Smooth muscle cell (in vitro differentiated cells): ENCODE measurements around the gene MAPK11. TPM values are rescaled to one million over a fixed set of nuclear protein-coding genes. Genes with fewer than 3 reads are reported as not detected.

Experiments
- DNase-seq: peaks from one replicate; lab custom pipeline; 2025; ENCODE audit not compliant: unreplicated experiment; lab: John Stamatoyannopoulos, UW
- H2AFZ ChIP-seq: fragments of 200-600 bp; sonication (generic); 2 replicates; pipeline ENCODE4 v1.6.0; 2016; ENCODE audit warnings: antibody characterized with exemption, low read depth, mild to moderate bottlenecking
- H3F3A ChIP-seq: fragments of 200-600 bp; sonication (generic); 2 replicates; pipeline ENCODE4 v1.6.0; 2017; ENCODE audit warnings: antibody characterized with exemption, low read depth
- H3K27ac ChIP-seq: fragments of 200-600 bp; sonication (generic); 2 replicates; pipeline ENCODE4 v1.5.1; 2016; ENCODE audit warnings: low read depth, mild to moderate bottlenecking
- H3K27me3 ChIP-seq: fragments of 200-600 bp; sonication (generic); 2 replicates; pipeline ENCODE4 v1.6.1; 2016; ENCODE audit warnings: low read depth, mild to moderate bottlenecking
- H3K36me3 ChIP-seq: fragments of 200-600 bp; sonication (generic); 2 replicates; pipeline ENCODE4 v1.5.1; 2016; ENCODE audit warnings: low read depth
- H3K4me1 ChIP-seq: fragments of 200-600 bp; sonication (generic); 2 replicates; pipeline ENCODE4 v1.5.1; 2016; ENCODE audit warnings: low read depth
- H3K4me2 ChIP-seq: fragments of 200-600 bp; sonication (generic); 2 replicates; pipeline ENCODE4 v1.6.0; 2016; ENCODE audit warnings: mild to moderate bottlenecking
- H3K4me3 ChIP-seq: fragments of 200-600 bp; sonication (generic); 2 replicates; pipeline ENCODE4 v1.5.1; 2016; ENCODE audit warnings: mild to moderate bottlenecking
- H3K79me2 ChIP-seq: fragments of 200-600 bp; sonication (generic); 2 replicates; pipeline ENCODE4 v1.6.0; 2016; ENCODE audit warnings: low read depth, mild to moderate bottlenecking
- H3K9ac ChIP-seq: fragments of 200-600 bp; sonication (generic); 2 replicates; pipeline ENCODE4 v1.6.0; 2016; ENCODE audit warnings: low read depth
- H3K9me3 ChIP-seq: fragments of 200-600 bp; sonication (generic); replicated peaks from 2 replicates; pipeline ENCODE4 v1.5.1; 2016; ENCODE audit warnings: low read depth
- H4K20me1 ChIP-seq: fragments of 200-600 bp; sonication (generic); 2 replicates; pipeline ENCODE4 v1.6.0; 2016; ENCODE audit warnings: low read depth
- WGBS: methylation state at CpG from one replicate; pipeline ENCODE4 v1.1.7; 2016; ENCODE audit warnings: low lambda C conversion rate; 5-methylcytosine and 5-hydroxymethylcytosine counted together
- polyA plus RNA-seq: library from polyadenylated mRNA; unstranded; fragments of >200 nt; fragmentation: Nextera tagmentation; extraction: Ambion mirVana; gene quantifications from 2 replicates; pipeline ENCODE4 v1.2.1, GENCODE V29; 2016
- total RNA-seq: library from RNA; depleted of rRNA; stranded (reverse); fragments of >200 nt; gene quantifications from 2 replicates; pipeline ENCODE4 v1.2.3, GENCODE V29; 2014
- TF ChIP-seq, protein P1 (sequence below): fragments of 200-600 bp; sonication (generic); IDR thresholded peaks from 2 replicates; pipeline ENCODE4 v1.5.1; 2017; ENCODE audit warnings: borderline replicate concordance, mild to moderate bottlenecking, antibody characterized with exemption; ENCODE audit not compliant: insufficient read depth, poor library complexity, severe bottlenecking

The MAPK11 gene
- total RNA-seq (2.8 and 4.2 TPM in 2 replicates), polyA plus RNA-seq (0.65 and 1.4 TPM in 2 replicates)

DNA sequence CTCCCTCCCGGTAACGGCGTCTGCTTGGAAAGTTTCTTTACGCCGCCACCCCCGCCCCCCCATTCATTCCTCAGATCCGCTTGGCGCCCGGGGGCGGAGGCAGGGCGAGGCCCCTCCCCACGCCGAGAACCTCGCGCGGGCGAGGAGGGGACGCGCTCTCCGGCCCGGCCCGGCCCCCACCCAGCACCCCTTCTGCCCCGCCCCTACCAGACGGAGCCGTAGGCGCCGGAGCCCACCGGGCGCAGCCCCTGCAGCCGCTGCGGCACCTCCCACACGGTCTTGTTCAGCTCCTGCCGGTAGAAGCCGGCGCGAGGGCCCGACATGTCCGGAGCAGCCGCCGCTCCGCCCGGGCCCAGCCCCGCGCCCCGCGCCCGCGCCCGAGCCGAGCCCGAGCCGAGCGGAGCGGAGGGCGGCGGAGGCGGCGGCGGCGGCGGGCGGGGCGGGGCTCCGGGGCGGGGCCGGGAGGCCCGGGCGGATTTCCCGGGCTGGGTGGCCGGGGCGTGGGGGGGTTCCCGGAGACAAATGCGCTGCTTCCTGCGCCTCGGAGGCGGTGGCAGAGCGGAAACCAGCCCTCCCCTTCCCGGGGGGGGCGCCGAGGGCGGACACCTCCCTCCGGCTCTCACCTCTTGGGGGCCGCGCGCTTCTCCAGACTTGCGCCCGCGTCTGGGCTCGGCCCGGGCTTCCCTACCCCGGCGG is at the start of gene MAPK11:
MAPK11 (minus strand) TSS at position 411 of the 696 bp plus-strand sequence; CDS start at position 323, 88 bp downstream.
- Histone ChIP-seq H3K4me1 (peaks cover 23% of the 10 kb centered on the region), H3K9me3 (no peaks in the 10 kb centered on the region), H3K27me3 (peaks cover 26% of the 10 kb centered on the region), H4K20me1 (peaks cover 46% of the 10 kb centered on the region), H3K79me2 (no peaks in the 10 kb centered on the region), H3K4me3 (peak within 1 kb of the TSS; percentile 60), H3K36me3 (no peaks in the 10 kb centered on the region), H3K9ac (no peak within 1 kb of the TSS), H3F3A (peaks cover 14% of the 10 kb centered on the region), H3K4me2 (peak within 1 kb of the TSS; percentile 88), H2AFZ (no peak within 1 kb of the TSS), H3K27ac (no peak within 1 kb of the TSS)
- no peak for DNase-seq
- 3% methylated on average over 18 of the region's 92 CpGs for WGBS
- TF ChIP-seq, protein P1, sequence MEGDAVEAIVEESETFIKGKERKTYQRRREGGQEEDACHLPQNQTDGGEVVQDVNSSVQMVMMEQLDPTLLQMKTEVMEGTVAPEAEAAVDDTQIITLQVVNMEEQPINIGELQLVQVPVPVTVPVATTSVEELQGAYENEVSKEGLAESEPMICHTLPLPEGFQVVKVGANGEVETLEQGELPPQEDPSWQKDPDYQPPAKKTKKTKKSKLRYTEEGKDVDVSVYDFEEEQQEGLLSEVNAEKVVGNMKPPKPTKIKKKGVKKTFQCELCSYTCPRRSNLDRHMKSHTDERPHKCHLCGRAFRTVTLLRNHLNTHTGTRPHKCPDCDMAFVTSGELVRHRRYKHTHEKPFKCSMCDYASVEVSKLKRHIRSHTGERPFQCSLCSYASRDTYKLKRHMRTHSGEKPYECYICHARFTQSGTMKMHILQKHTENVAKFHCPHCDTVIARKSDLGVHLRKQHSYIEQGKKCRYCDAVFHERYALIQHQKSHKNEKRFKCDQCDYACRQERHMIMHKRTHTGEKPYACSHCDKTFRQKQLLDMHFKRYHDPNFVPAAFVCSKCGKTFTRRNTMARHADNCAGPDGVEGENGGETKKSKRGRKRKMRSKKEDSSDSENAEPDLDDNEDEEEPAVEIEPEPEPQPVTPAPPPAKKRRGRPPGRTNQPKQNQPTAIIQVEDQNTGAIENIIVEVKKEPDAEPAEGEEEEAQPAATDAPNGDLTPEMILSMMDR: no peak

- Histone ChIP-seq H3K79me2 (no peaks in the 10 kb centered on the region), H3K9ac (no peak overlapping the region), H2AFZ (no peak overlapping the region), H3K36me3 (no peaks in the 10 kb centered on the region), H3K4me1 (no peaks in the 10 kb centered on the region), H3K9me3 (no peaks in the 10 kb centered on the region), H3K4me3 (no peak overlapping the region), H3K4me2 (no peak overlapping the region), H3K27me3 (no peaks in the 10 kb centered on the region), H4K20me1 (no peaks in the 10 kb centered on the region), H3K27ac (no peak overlapping the region), H3F3A (no peaks in the 10 kb centered on the region)
- 98% methylated on average over 14 of the region's 15 CpGs for WGBS
- no peak for DNase-seq
- TF ChIP-seq, protein P1: no peak
Measured at GRCh38 chr22:50319503-50319951, 49.3 kb upstream of the MAPK11 start.

DNA sequence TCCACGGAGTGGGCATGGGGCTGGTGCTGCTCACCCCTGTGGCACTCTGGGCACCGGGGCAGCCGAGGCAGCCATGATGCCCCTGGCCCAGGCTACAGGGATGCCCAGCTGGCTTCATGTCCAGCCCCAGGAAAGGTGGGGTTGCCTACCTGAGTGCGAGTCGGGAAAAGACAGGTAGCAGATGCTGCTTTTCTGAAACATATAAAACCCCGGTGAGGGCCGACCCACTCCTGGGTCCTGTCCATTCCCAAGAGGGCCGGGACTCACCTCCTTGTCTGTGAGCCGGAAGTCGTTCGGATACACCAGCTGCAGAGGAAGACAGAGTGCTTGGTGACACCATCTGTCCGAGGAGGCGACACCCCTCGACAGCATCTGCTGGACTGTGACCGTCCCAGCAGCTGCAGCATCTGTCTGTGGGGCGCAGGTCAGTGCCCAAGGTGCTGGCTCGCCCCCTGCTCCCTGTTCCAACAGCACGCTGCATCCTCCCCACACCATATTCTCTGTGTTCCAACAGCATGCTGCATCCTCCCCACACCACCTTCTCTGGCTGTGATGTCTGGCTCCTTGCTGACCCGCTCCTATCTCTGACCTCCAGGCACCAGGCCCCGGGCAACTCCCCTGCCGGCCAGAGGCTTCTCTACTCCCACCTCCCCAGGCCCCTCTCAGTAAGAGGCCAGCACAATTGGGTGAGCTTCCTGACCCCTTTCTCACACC is 48.7 kb upstream of the MAPK11 start:
- Histone ChIP-seq H3K36me3 (no peaks in the 10 kb centered on the region), H3K27me3 (no peaks in the 10 kb centered on the region), H3K79me2 (no peaks in the 10 kb centered on the region), H3K4me2 (no peak overlapping the region), H3F3A (no peaks in the 10 kb centered on the region), H4K20me1 (no peaks in the 10 kb centered on the region), H3K9me3 (no peaks in the 10 kb centered on the region), H3K4me3 (no peak overlapping the region), H3K4me1 (no peaks in the 10 kb centered on the region), H3K27ac (no peak overlapping the region), H2AFZ (no peak overlapping the region), H3K9ac (no peak overlapping the region)
- DNase-seq: no peak
- WGBS: 91% methylated on average over 21 of the region's 21 CpGs
- TF ChIP-seq, protein P1: no peak

GRCh38 chr22:50318356-50318697 is 48.1 kb upstream of the MAPK11 start:
- 80% methylated on average over 7 of the region's 7 CpGs for WGBS

More at GRCh38 chr22:50318356-50318697, 48.1 kb upstream of the MAPK11 start:
- Histone ChIP-seq H3K9ac (no peak overlapping the region), H3K4me3 (no peak overlapping the region), H3K79me2 (no peaks in the 10 kb centered on the region), H3F3A (no peaks in the 10 kb centered on the region), H3K4me2 (no peak overlapping the region), H3K9me3 (no peaks in the 10 kb centered on the region), H3K27me3 (no peaks in the 10 kb centered on the region), H3K4me1 (no peaks in the 10 kb centered on the region), H3K27ac (no peak overlapping the region), H4K20me1 (no peaks in the 10 kb centered on the region), H2AFZ (no peak overlapping the region), H3K36me3 (no peaks in the 10 kb centered on the region)
- DNase-seq: no peak
- TF ChIP-seq, protein P1: no peak
